BLaER1 treated with 17β-estradiol and CSF1 and Interleukin-3, amounts not matched to agents 10 nM and 100 nM (cell line): ENCODE results near the gene SLC6A18.

ENCODE experiments used
- H3K27ac ChIP-seq, 11 experiments: shearing (Covaris generic); formaldehyde crosslinking; 2 replicates each; pipeline ENCODE4 v1.8.1; 2022
- H3K27me3 ChIP-seq, 11 experiments: shearing (Covaris generic); formaldehyde crosslinking; 2 replicates each; pipeline ENCODE4 v1.8.1; 2022
- H3K36me3 ChIP-seq, 11 experiments: shearing (Covaris generic); formaldehyde crosslinking; 2 replicates each; pipeline ENCODE4 v1.8.1; 2022
- H3K4me1 ChIP-seq, 10 experiments: shearing (Covaris generic); formaldehyde crosslinking; 2 replicates each; pipeline ENCODE4 v1.8.1; 2022
- H3K4me2 ChIP-seq, 11 experiments: shearing (Covaris generic); formaldehyde crosslinking; 2 replicates each; pipeline ENCODE4 v1.8.1; 2022
- H3K4me3 ChIP-seq, 10 experiments: shearing (Covaris generic); formaldehyde crosslinking; 2 replicates each; pipeline ENCODE4 v1.8.1; 2022
- H3K9ac ChIP-seq, 11 experiments: shearing (Covaris generic); formaldehyde crosslinking; 2 replicates each; pipeline ENCODE4 v1.8.1; 2022
- H3K9me3 ChIP-seq, 11 experiments: shearing (Covaris generic); formaldehyde crosslinking; replicated peaks in 1 of 11; 2 replicates each; pipeline ENCODE4 v1.8.1; 2022
- H4K20me1 ChIP-seq, 11 experiments: shearing (Covaris generic); formaldehyde crosslinking; 2 replicates each; pipeline ENCODE4 v1.8.1; 2022
- Cebpa-rat ChIP-seq, 11 experiments: shearing (Covaris generic); IDR thresholded peaks; 2 replicates each; pipeline ENCODE4 v1.8.1; 2022

SLC6A18 gene

GRCh38 chr5:1253456-1254105 is 28.4 kb downstream of the SLC6A18 start:
- Histone ChIP-seq H3K27ac (no peak overlapping the region), H3K36me3 (peaks cover 0 to 33% (median 0%) of the 10 kb centered on the region in 11 experiments; a peak in 9 of 22 replicates), H3K27me3 (peaks cover 0 to 4% (median 0%) of the 10 kb centered on the region in 11 experiments; a peak in 5 of 22 replicates), H3K4me1 (peaks cover 0 to 40% (median 18%) of the 10 kb centered on the region in 10 experiments; a peak in 17 of 20 replicates), H3K4me2 (no peak overlapping the region), H4K20me1 (peaks cover 0 to 90% (median 37%) of the 10 kb centered on the region in 11 experiments; a peak in 17 of 22 replicates), H3K4me3 (no peak overlapping the region), H3K9me3 (no peaks in the 10 kb centered on the region), H3K9ac (no peak overlapping the region)
- no peak for TF ChIP-seq Cebpa-rat (IDR thresholded peaks at IDR 0.05)

- Histone ChIP-seq H3K27me3 (no peaks in the 10 kb centered on the region), H3K36me3 (peaks cover 0 to 38% (median 2%) of the 10 kb centered on the region in 11 experiments; a peak in 9 of 22 replicates), H3K27ac (no peak overlapping the region), H3K9ac (no peak overlapping the region), H4K20me1 (peaks cover 0 to 90% (median 31%) of the 10 kb centered on the region in 11 experiments; a peak in 17 of 22 replicates), H3K9me3 (no peaks in the 10 kb centered on the region), H3K4me3 (no peak overlapping the region), H3K4me2 (peak overlapping the region in 1 of 11 experiments; percentile 67; a peak in 1 of 22 replicates), H3K4me1 (peaks cover 0 to 40% (median 18%) of the 10 kb centered on the region in 10 experiments; a peak in 17 of 20 replicates)
- TF ChIP-seq Cebpa-rat (IDR thresholded peaks at IDR 0.05) = no peak
Observed at GRCh38 chr5:1254196-1254595, 29.0 kb downstream of the SLC6A18 start.

GRCh38 chr5:1255081-1255561 is 29.9 kb downstream of the SLC6A18 start:
- no peak overlapping the region for H3K4me3 ChIP-seq

GRCh38 chr5:1256776-1257175 is 31.6 kb downstream of the SLC6A18 start:
- no peak overlapping the region for H3K4me2 ChIP-seq
- peaks cover 0 to 63% (median 25%) of the 10 kb centered on the region in 11 experiments; a peak in 14 of 22 replicates for H3K36me3 ChIP-seq

More at GRCh38 chr5:1255081-1255561, 29.9 kb downstream of the SLC6A18 start:
- H3K27ac ChIP-seq = no peak overlapping the region
- no peaks in the 10 kb centered on the region for H3K27me3 ChIP-seq
- TF ChIP-seq Cebpa-rat (IDR thresholded peaks at IDR 0.05) = no peak
- no peaks in the 10 kb centered on the region for H3K9me3 ChIP-seq
- H3K9ac ChIP-seq = peak overlapping the region in 1 of 11 experiments; percentile 1; a peak in 1 of 22 replicates
- H3K36me3 ChIP-seq = peaks cover 0 to 46% (median 10%) of the 10 kb centered on the region in 11 experiments; a peak in 10 of 22 replicates
- H3K4me1 ChIP-seq = peaks cover 0 to 40% (median 18%) of the 10 kb centered on the region in 10 experiments; a peak in 17 of 20 replicates
- H4K20me1 ChIP-seq = peaks cover 0 to 89% (median 24%) of the 10 kb centered on the region in 11 experiments; a peak in 17 of 22 replicates
- H3K4me2 ChIP-seq = peak overlapping the region in 8 of 11 experiments; percentile 35 to 67 (median 59); a peak in 16 of 22 replicates

GRCh38 chr5:1257363-1257762 is 32.2 kb downstream of the SLC6A18 start:
- no peak for TF ChIP-seq Cebpa-rat (IDR thresholded peaks at IDR 0.05)
- no peaks in the 10 kb centered on the region for H3K9me3 ChIP-seq
- no peak overlapping the region for H3K4me3 ChIP-seq
- H3K27ac ChIP-seq = no peak overlapping the region
- H3K36me3 ChIP-seq = peaks cover 0 to 69% (median 30%) of the 10 kb centered on the region in 11 experiments; a peak in 14 of 22 replicates
- H3K27me3 ChIP-seq = no peaks in the 10 kb centered on the region
- H3K9ac ChIP-seq = no peak overlapping the region
- H3K4me1 ChIP-seq = peaks cover 0 to 39% (median 18%) of the 10 kb centered on the region in 10 experiments; a peak in 17 of 20 replicates
- H4K20me1 ChIP-seq = peaks cover 0 to 87% (median 18%) of the 10 kb centered on the region in 11 experiments; a peak in 14 of 22 replicates
- no peak overlapping the region for H3K4me2 ChIP-seq

More at GRCh38 chr5:1256776-1257175, 31.6 kb downstream of the SLC6A18 start:
- H3K27me3 ChIP-seq = no peaks in the 10 kb centered on the region
- no peaks in the 10 kb centered on the region for H3K9me3 ChIP-seq
- H4K20me1 ChIP-seq = peaks cover 0 to 81% (median 20%) of the 10 kb centered on the region in 11 experiments; a peak in 16 of 22 replicates
- peaks cover 0 to 39% (median 18%) of the 10 kb centered on the region in 10 experiments; a peak in 17 of 20 replicates for H3K4me1 ChIP-seq
- no peak overlapping the region for H3K27ac ChIP-seq
- no peak for TF ChIP-seq Cebpa-rat (IDR thresholded peaks at IDR 0.05)
- no peak overlapping the region for H3K9ac ChIP-seq
- H3K4me3 ChIP-seq = no peak overlapping the region

- no peak overlapping the region for H3K4me2 ChIP-seq
- H4K20me1 ChIP-seq = peaks cover 0 to 92% (median 18%) of the 10 kb centered on the region in 11 experiments; a peak in 14 of 22 replicates
- no peak overlapping the region for H3K4me3 ChIP-seq
- no peak overlapping the region for H3K27ac ChIP-seq
- peaks cover 0 to 39% (median 18%) of the 10 kb centered on the region in 10 experiments; a peak in 17 of 20 replicates for H3K4me1 ChIP-seq
- no peaks in the 10 kb centered on the region for H3K9me3 ChIP-seq
- no peak for TF ChIP-seq Cebpa-rat (IDR thresholded peaks at IDR 0.05)
- no peak overlapping the region for H3K9ac ChIP-seq
- peaks cover 0 to 73% (median 35%) of the 10 kb centered on the region in 11 experiments; a peak in 15 of 22 replicates for H3K36me3 ChIP-seq
- H3K27me3 ChIP-seq = no peaks in the 10 kb centered on the region
Observed at GRCh38 chr5:1257841-1258240, 32.7 kb downstream of the SLC6A18 start.

GRCh38 chr5:1259806-1260480 is 34.8 kb downstream of the SLC6A18 start:
- Histone ChIP-seq H3K36me3 (peaks cover 0 to 79% (median 54%) of the 10 kb centered on the region in 11 experiments; a peak in 16 of 22 replicates), H3K9me3 (no peaks in the 10 kb centered on the region), H3K4me2 (no peak overlapping the region), H3K9ac (no peak overlapping the region), H4K20me1 (peaks cover 0 to 90% (median 15%) of the 10 kb centered on the region in 11 experiments; a peak in 14 of 22 replicates), H3K27ac (no peak overlapping the region), H3K4me1 (peaks cover 0 to 31% (median 15%) of the 10 kb centered on the region in 10 experiments; a peak in 17 of 20 replicates), H3K27me3 (no peaks in the 10 kb centered on the region), H3K4me3 (no peak overlapping the region)
- TF ChIP-seq Cebpa-rat (IDR thresholded peaks at IDR 0.05) = no peak

GRCh38 chr5:1261643-1262042 is 36.5 kb downstream of the SLC6A18 start:
- H3K4me3 ChIP-seq = no peak overlapping the region
- peaks cover 0 to 21% (median 3%) of the 10 kb centered on the region in 10 experiments; a peak in 8 of 20 replicates for H3K4me1 ChIP-seq
- H3K27me3 ChIP-seq = no peaks in the 10 kb centered on the region
- peaks cover 0 to 94% (median 71%) of the 10 kb centered on the region in 11 experiments; a peak in 16 of 22 replicates for H3K36me3 ChIP-seq
- no peak overlapping the region for H3K9ac ChIP-seq
- no peak overlapping the region for H3K4me2 ChIP-seq
- H4K20me1 ChIP-seq = peaks cover 0 to 83% (median 13%) of the 10 kb centered on the region in 11 experiments; a peak in 12 of 22 replicates
- TF ChIP-seq Cebpa-rat (IDR thresholded peaks at IDR 0.05) = no peak
- no peak overlapping the region for H3K27ac ChIP-seq
- no peaks in the 10 kb centered on the region for H3K9me3 ChIP-seq
